ENCODE measurements around the gene PIEZO2. TPM values are rescaled to one million over a fixed set of nuclear protein-coding genes. Genes with fewer than 3 reads are reported as not detected.
"Not testable (repeated sequence)": the region's sequence is repeated elsewhere in the genome, so short reads cannot be mapped to it uniquely, and the experiment has no call there.

The PIEZO2 gene
- total RNA-seq, 6 experiments from 2014 or later = not detected

- Mint-ChIP-seq H3K4me1 (ENCODE audit: low read depth) (peaks cover 51% of the 10 kb centered on the region), H3K27me3 (ENCODE audit: insufficient read depth) (no peaks in the 10 kb centered on the region; the same call in 1 of the 2 replicates), H3K9me3 (no peaks in the 10 kb centered on the region), H3K36me3 (ENCODE audit: low read depth) (peaks cover 7% of the 10 kb centered on the region; the same call in 1 of the 2 replicates), H3K27ac (peak overlapping the region; percentile 24; the same call in 1 of the 2 replicates), H3K4me3 (no peak overlapping the region)
- no peak for DNase-seq
- no peak for TF ChIP-seq CTCF (IDR thresholded peaks at IDR 0.05)
Measured at GRCh38 chr18:11177382-11177781, 28.0 kb upstream of the PIEZO2 start.

GRCh38 chr18:11176481-11176881 lies 27.1 kb upstream of the PIEZO2 start:
- Mint-ChIP-seq H3K9me3 (no peaks in the 10 kb centered on the region), H3K4me3 (peak overlapping the region; percentile 75), H3K27ac (peak overlapping the region; percentile 91), H3K4me1 (ENCODE audit: low read depth) (peaks cover 51% of the 10 kb centered on the region), H3K36me3 (ENCODE audit: low read depth) (peaks cover 8% of the 10 kb centered on the region; the same call in 1 of the 2 replicates), H3K27me3 (ENCODE audit: insufficient read depth) (no peaks in the 10 kb centered on the region)
- peak; percentile 36 for DNase-seq
- TF ChIP-seq CTCF (IDR thresholded peaks at IDR 0.05) = no peak

GRCh38 chr18:11175266-11175979 lies 26.1 kb upstream of the PIEZO2 start:
- H3K4me1 Mint-ChIP-seq (ENCODE audit: low read depth) = peaks cover 51% of the 10 kb centered on the region

GRCh38 chr18:11174179-11174578 lies 24.8 kb upstream of the PIEZO2 start:
- not testable (repeated sequence) for H3K36me3 Mint-ChIP-seq (ENCODE audit: low read depth); H3K27me3 Mint-ChIP-seq (ENCODE audit: insufficient read depth); H3K4me3 Mint-ChIP-seq; DNase-seq; H3K9me3 Mint-ChIP-seq
- H3K4me1 Mint-ChIP-seq (ENCODE audit: low read depth) = peaks cover 50% of the 10 kb centered on the region
- peak overlapping the region; percentile 12; the same call in 1 of the 2 replicates for H3K27ac Mint-ChIP-seq

More at GRCh38 chr18:11175266-11175979, 26.1 kb upstream of the PIEZO2 start:
- Mint-ChIP-seq H3K4me3 (peak overlapping the region; percentile 75), H3K27ac (peak overlapping the region; percentile 91), H3K27me3 (ENCODE audit: insufficient read depth) (no peaks in the 10 kb centered on the region), H3K36me3 (ENCODE audit: low read depth) (peaks cover 8% of the 10 kb centered on the region; the same call in 1 of the 2 replicates), H3K9me3 (no peaks in the 10 kb centered on the region)
- TF ChIP-seq CTCF (IDR thresholded peaks at IDR 0.05) = no peak
- DNase-seq = peak; percentile 63

- no peak for TF ChIP-seq CTCF (IDR thresholded peaks at IDR 0.05)
- Mint-ChIP-seq H3K27ac (no peak overlapping the region; the same call in 1 of the 2 replicates), H3K4me3 (no peak overlapping the region), H3K9me3 (no peaks in the 10 kb centered on the region), H3K4me1 (ENCODE audit: low read depth) (peaks cover 6% of the 10 kb centered on the region; the same call in 1 of the 2 replicates), H3K27me3 (ENCODE audit: insufficient read depth) (peaks cover 2% of the 10 kb centered on the region), H3K36me3 (ENCODE audit: low read depth) (peaks cover 4% of the 10 kb centered on the region; the same call in 1 of the 2 replicates)
- peak; percentile 41 for DNase-seq
Measured at GRCh38 chr18:11167778-11168177, 18.4 kb upstream of the PIEZO2 start.

GRCh38 chr18:11165952-11166351 lies 16.6 kb upstream of the PIEZO2 start:
- Mint-ChIP-seq H3K27ac (no peak overlapping the region), H3K9me3 (no peaks in the 10 kb centered on the region), H3K4me3 (no peak overlapping the region), H3K36me3 (ENCODE audit: low read depth) (no peaks in the 10 kb centered on the region), H3K4me1 (ENCODE audit: low read depth) (peaks cover 6% of the 10 kb centered on the region; the same call in 1 of the 2 replicates), H3K27me3 (ENCODE audit: insufficient read depth) (peaks cover 5% of the 10 kb centered on the region)
- TF ChIP-seq CTCF (IDR thresholded peaks at IDR 0.05) = no peak
- no peak for DNase-seq

Measured in HFFc6 (cell line).